H1 (cell line): ENCODE data around the gene CIAO2A.

Experiments
- ASH2L ChIP-seq: fragments of 200-600, 300-600 bp; sonication (generic); IDR thresholded peaks from one replicate; pipeline ENCODE4 v1.7.1; 2017; ENCODE audit warnings: low read length
- CTCF ChIP-seq, 3 experiments: IDR thresholded peaks; 1 replicate in 2 of 3; 2 replicates in 1 of 3; pipeline versions ENCODE4 v1.5.1 to v1.6.1; 2011; ENCODE audit warnings: low read length in 3 of 3, mild to moderate bottlenecking in 3 of 3, inconsistent platforms in 2 of 3, low read depth in 1 of 3, moderate library complexity in 1 of 3; ENCODE audit not compliant: insufficient read depth in 1 of 3; ENCODE audit errors: control extremely low read depth in 1 of 3
- RBBP5 ChIP-seq: IDR thresholded peaks from 2 replicates; pipeline ENCODE4 v1.7.1; 2012; ENCODE audit warnings: low read depth, mild to moderate bottlenecking, inconsistent platforms, low read length, moderate library complexity, borderline replicate concordance
- RXRA ChIP-seq: IDR thresholded peaks from 2 replicates; pipeline ENCODE4 v1.6.1; 2011; ENCODE audit warnings: low read depth, mild to moderate bottlenecking, low read length, moderate library complexity; ENCODE audit not compliant: insufficient read depth
- SRF ChIP-seq: IDR thresholded peaks from 2 replicates; pipeline ENCODE4 v1.6.1; 2011; ENCODE audit warnings: mild to moderate bottlenecking, low read depth, low read length, moderate library complexity
- TAF7 ChIP-seq: optimal IDR thresholded peaks from 2 replicates; pipeline ENCODE3; 2011; ENCODE audit warnings: low read depth, mild to moderate bottlenecking, inconsistent platforms, low read length, moderate library complexity, borderline replicate concordance

GRCh38 chr15:64046421-64047153 is 47.1 kb downstream of the CIAO2A start, which contains the start of gene DAPK2:
- TF ChIP-seq CTCF (IDR thresholded peaks at IDR 0.05; ENCODE audit: control extremely low read depth in 1 of 3, insufficient read depth in 1 of 3, low read depth in 1 of 3, low read length in 3 of 3): peak; percentile 53 to 78 (median 58)
- no peak for TF ChIP-seq SRF
- no peak for TF ChIP-seq TAF7
- no peak for TF ChIP-seq RBBP5
- no peak for TF ChIP-seq ASH2L
- TF ChIP-seq RXRA: no peak
